Neural crest cell (in vitro differentiated cells): ENCODE measurements around the gene AFAP1L2. TPM values are rescaled to one million over a fixed set of nuclear protein-coding genes. Genes with fewer than 3 reads are reported as not detected.
A peak's percentile ranks its signal among the peaks of the same experiment; 100 is the strongest.

Experiments
- DNase-seq: peaks from one replicate; pipeline ENCODE4 v3.0.0; 2021; ENCODE audit warnings: low read depth, mixed read lengths, low spot score
- H3K27ac Mint-ChIP-seq: one replicate; pipeline ENCODE4 v1.8.0; 2021; ENCODE audit warnings: mild to moderate bottlenecking, mixed read lengths; ENCODE audit not compliant: unreplicated experiment
- H3K27me3 Mint-ChIP-seq: 2 replicates; pipeline ENCODE4 v1.8.0; 2021; ENCODE audit warnings: low read depth, mild to moderate bottlenecking, mixed read lengths
- H3K36me3 Mint-ChIP-seq: 2 replicates; pipeline ENCODE4 v1.8.0; 2021; ENCODE audit warnings: low read depth, mild to moderate bottlenecking, mixed read lengths
- H3K4me1 Mint-ChIP-seq: 2 replicates; pipeline ENCODE4 v1.8.0; 2021; ENCODE audit warnings: mixed read lengths
- H3K4me3 Mint-ChIP-seq: one replicate; pipeline ENCODE4 v1.8.0; 2021; ENCODE audit warnings: mild to moderate bottlenecking, mixed read lengths
- H3K9me3 Mint-ChIP-seq: 2 replicates; pipeline ENCODE4 v1.8.0; 2021; ENCODE audit warnings: mixed read lengths
- total RNA-seq: library from RNA; stranded (reverse); gene quantifications from 2 replicates; pipeline ENCODE4 v1.2.1, GENCODE V29; 2021
- TF ChIP-seq, protein P1 (sequence below): fragments of 200-600 bp; sonication (generic); conservative IDR thresholded peaks from 2 replicates; pipeline ENCODE4 v1.5.0; 2021; ENCODE audit warnings: antibody characterized with exemption, mild to moderate bottlenecking

Gene AFAP1L2
- total RNA-seq, 1 donor from 2014 or later, result 72.1 TPM

DNA sequence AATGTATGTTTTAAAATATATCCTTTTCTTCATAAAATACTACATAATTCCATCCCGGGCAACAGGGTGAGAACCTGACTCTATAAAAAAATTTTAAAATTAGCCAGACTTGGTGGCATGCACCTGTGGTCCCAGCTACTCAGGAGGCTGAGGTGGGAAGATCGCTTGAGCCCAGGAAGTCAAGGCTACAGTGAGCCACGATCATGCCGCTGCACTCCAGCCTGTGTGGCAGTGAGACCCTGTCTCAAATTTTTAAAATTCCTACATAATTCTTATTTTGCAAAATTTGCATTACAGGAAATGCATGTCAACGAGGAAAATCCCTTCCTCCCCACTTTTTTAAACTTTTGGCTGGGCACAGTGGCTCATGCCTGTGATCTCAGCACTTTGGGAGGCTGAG, 31.3 kb downstream of the AFAP1L2 start:
- H3K4me3 Mint-ChIP-seq, result no peak overlapping the region
- no peaks in the 10 kb centered on the region for H3K9me3 Mint-ChIP-seq
- no peaks in the 10 kb centered on the region for H3K27me3 Mint-ChIP-seq
- peaks cover 2% of the 10 kb centered on the region for H3K36me3 Mint-ChIP-seq
- no peak for DNase-seq
- no peak overlapping the region for H3K27ac Mint-ChIP-seq
- TF ChIP-seq, protein P1, sequence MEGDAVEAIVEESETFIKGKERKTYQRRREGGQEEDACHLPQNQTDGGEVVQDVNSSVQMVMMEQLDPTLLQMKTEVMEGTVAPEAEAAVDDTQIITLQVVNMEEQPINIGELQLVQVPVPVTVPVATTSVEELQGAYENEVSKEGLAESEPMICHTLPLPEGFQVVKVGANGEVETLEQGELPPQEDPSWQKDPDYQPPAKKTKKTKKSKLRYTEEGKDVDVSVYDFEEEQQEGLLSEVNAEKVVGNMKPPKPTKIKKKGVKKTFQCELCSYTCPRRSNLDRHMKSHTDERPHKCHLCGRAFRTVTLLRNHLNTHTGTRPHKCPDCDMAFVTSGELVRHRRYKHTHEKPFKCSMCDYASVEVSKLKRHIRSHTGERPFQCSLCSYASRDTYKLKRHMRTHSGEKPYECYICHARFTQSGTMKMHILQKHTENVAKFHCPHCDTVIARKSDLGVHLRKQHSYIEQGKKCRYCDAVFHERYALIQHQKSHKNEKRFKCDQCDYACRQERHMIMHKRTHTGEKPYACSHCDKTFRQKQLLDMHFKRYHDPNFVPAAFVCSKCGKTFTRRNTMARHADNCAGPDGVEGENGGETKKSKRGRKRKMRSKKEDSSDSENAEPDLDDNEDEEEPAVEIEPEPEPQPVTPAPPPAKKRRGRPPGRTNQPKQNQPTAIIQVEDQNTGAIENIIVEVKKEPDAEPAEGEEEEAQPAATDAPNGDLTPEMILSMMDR, result no peak
- H3K4me1 Mint-ChIP-seq, result peaks cover 45% of the 10 kb centered on the region

- no peaks in the 10 kb centered on the region for H3K27me3 Mint-ChIP-seq
- H3K4me3 Mint-ChIP-seq, result no peak overlapping the region
- H3K27ac Mint-ChIP-seq, result no peak overlapping the region
- TF ChIP-seq, protein P1, result no peak
- DNase-seq, result no peak
- H3K4me1 Mint-ChIP-seq, result peaks cover 53% of the 10 kb centered on the region
- H3K9me3 Mint-ChIP-seq, result no peaks in the 10 kb centered on the region
- peaks cover 3% of the 10 kb centered on the region for H3K36me3 Mint-ChIP-seq
These were observed 32.1 kb downstream of the AFAP1L2 start for GRCh38 chr10:114372179-114372578.

DNA sequence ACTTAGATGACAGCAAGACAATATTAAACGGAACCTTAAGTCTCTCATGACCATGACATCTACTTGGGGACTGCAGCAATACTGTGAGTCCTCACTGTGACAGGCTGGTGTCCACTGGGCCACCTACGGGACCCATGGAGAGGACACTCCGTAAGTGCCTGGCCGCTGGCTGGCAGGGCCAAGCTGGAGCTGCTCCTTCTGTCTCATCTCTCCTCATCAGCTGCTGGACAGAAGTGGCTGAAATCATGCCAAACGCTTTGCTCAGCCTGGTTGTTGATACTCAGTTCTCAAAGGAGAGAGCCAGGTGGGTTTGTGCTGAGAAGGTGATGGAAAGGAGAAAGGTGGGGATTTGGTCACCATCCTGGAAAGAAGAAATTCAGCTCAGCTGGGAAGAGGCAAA, 33.3 kb downstream of the AFAP1L2 start:
- no peaks in the 10 kb centered on the region for H3K27me3 Mint-ChIP-seq
- peaks cover 51% of the 10 kb centered on the region for H3K4me1 Mint-ChIP-seq
- TF ChIP-seq, protein P1, result no peak
- no peak overlapping the region for H3K4me3 Mint-ChIP-seq
- peaks cover 9% of the 10 kb centered on the region for H3K36me3 Mint-ChIP-seq
- no peak for DNase-seq
- peak overlapping the region; percentile 31 for H3K27ac Mint-ChIP-seq
- no peaks in the 10 kb centered on the region for H3K9me3 Mint-ChIP-seq

DNA sequence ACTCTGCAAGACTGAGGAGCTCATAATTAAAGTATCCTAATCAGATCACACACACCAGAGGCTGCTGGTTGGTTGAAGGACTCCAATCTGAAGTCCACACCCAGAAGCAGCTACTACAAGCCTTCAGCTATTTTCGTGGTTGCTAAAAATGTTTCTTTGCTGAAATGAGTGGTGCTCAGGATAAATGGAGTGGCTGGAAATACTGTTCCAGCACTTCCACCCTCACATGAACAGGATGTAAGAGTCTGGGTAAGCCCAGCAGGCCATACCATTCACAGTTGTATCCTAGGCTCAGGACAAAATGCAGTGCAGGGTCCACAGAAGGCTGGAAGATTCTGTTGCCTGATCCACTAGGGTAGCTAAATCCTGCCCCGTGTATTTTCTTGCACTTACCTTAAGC, 34.1 kb downstream of the AFAP1L2 start:
- TF ChIP-seq, protein P1, result no peak
- H3K9me3 Mint-ChIP-seq, result no peaks in the 10 kb centered on the region
- H3K36me3 Mint-ChIP-seq, result peaks cover 9% of the 10 kb centered on the region
- no peak for DNase-seq
- H3K4me3 Mint-ChIP-seq, result no peak overlapping the region
- H3K27ac Mint-ChIP-seq, result no peak overlapping the region
- no peaks in the 10 kb centered on the region for H3K27me3 Mint-ChIP-seq
- H3K4me1 Mint-ChIP-seq, result peaks cover 47% of the 10 kb centered on the region

GRCh38 chr10:114368057-114368391, 36.3 kb downstream of the AFAP1L2 start:
- no peak for DNase-seq
- Mint-ChIP-seq H3K27ac (peak overlapping the region; percentile 35), H3K9me3 (no peaks in the 10 kb centered on the region), H3K4me1 (peaks cover 33% of the 10 kb centered on the region), H3K4me3 (no peak overlapping the region), H3K27me3 (no peaks in the 10 kb centered on the region), H3K36me3 (peaks cover 11% of the 10 kb centered on the region)
- TF ChIP-seq, protein P1, result no peak
